Suppressor macrophage treated with lipopolysaccharide for 1 hour (primary cell): ENCODE measurements around the gene ZBTB17.
A peak's percentile ranks its signal among the peaks of the same experiment; 100 is the strongest.

Experiments used
- DNase-seq, 3 donors: peaks; one replicate each; pipeline ENCODE4 v3.0.0-alpha.2; 2020 to 2022

The ZBTB17 gene

DNA sequence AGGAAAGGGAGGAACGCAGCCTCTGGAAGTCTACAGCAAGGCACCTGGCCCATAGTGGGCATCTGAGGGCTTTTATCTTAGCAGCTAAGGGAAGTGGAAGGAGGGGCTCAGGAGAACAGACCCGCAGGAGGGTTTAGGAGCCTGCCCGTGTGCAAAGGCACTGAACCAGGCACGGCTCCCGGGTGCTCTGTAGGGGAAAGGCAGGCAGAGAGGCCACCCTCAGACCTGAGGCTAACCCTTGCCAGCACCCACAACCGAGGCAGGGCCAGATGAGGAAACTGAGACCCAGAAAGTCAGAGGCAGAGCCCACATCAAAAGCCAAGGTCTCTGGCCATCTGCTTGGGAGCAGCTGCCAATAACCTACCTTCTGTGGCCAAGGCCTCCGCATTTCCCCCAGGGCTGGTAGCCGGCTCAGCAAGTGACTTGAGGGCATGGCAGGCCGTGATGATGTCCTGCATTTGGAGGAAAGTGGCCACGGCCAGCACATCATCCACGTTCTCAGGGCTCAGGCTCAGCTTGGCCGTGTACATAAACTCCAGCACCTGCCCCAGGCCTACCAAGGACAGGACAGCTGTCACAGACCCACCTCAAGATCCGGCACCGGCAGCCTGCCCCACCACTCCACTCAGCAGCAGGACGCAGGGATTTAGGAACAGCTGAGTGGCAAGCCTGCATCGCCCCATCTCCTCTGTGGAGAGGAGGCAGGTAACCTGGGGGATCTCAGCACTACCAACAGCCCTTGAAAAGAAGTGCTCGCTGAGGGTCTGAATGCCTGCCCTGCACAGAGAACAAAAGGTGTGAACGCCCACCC is 29.1 kb downstream of the ZBTB17 start:
- no peak for DNase-seq

DNA sequence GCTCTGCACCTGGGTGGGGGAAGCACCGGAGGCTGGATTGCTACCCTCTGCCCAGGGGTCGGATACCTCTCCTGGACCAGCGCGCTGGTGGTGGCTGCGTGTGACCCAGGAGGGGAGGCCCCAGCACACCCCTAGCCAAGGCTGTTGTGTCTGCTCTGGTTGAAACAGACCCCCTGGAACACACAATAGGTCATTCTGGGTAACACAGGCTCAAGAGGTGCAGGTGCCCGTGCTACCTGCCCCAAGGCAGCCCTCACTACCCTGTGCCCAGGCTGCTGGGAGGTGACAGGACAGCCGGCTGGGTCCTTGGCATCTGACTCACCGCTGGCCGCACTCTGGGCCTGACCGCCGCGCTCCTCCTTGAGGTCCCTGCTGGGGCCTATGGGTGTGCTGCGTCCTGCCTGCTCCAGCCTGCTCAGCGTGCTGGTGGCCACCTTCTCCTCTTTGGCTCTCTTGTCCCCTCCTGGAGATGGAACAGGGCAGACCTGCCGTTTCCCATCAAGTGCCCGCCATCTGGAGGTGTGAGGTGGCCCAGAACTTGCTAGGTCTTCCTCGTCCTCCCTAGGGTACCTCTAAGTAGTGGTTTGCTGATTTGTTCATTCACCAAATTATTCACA is 30.0 kb downstream of the ZBTB17 start:
- no peak for DNase-seq

DNA sequence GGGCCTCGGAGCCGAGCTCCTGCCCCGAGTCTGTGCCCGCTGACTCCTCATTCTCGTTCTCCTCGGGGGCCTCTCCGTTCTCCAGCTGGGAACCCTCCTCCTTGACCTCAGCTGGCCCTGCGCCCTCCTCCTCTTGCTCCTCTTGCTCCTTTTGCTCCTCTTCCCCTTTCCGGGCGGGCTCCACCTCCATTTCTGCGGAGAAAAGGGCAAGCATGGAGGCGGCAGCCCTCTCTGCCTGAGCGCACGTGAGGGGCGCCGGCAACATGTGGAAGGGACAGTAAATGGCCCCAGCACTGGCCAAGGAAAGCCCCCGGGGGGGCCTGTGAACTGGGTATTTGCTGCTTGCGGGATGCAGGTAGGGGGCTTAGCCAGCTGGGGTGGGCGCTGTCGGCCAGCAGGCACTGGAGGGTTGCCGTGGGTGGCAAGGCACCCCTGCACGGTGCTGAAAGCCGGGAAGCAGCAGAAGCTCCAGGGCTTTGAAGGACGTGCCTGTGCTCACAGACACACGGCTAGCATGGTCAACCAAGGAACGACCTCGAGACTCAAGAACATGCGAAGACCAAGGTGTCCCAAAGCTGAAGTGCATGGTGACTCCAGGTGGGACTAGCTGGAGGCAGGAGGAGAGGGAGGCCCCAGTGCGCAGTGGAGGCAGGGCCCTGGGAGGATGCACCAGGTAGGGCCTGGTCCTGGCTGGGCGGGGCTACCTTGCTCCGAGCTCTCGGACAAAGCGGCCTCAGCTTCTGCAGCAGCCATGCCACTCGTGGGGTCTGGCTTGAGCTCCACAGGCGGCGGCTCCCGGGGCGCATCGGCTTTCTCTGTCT is 30.7 kb downstream of the ZBTB17 start:
- DNase-seq: no peak

DNA sequence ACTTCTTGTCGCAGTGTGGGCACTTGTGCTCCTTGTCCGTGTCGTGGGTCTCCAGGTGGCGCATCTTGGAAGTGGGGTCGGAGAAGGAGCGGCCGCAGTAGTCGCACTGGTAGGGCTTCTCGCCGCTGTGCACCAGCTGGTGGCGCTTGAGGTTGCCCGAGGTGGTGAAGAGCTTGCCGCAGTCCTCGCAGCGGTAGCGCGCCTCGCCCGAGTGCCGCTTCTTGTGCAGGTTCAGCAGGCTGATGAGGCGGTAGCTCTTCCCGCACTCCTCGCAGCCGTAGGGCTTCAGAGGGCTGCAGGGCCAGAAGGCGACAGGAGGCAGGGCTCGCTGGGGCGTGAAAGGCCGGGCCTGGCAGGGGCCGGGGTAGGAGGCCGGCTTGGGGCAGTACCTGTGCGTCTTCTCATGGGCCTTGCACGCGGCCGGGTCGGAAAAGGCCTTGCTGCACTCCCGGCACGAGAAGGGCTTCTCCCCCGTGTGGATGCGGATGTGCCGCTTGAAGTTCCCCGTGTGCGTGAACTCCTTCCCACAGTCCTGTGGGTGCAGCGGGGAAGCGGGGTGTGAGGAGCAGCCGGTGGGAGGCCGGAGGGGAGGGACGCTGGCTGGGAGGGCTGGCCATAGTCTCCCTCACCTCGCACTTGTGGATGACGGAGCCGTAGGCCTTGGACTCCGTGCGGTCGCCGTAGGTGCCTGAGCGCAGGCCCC is 31.4 kb downstream of the ZBTB17 start:
- DNase-seq: no peak

DNA sequence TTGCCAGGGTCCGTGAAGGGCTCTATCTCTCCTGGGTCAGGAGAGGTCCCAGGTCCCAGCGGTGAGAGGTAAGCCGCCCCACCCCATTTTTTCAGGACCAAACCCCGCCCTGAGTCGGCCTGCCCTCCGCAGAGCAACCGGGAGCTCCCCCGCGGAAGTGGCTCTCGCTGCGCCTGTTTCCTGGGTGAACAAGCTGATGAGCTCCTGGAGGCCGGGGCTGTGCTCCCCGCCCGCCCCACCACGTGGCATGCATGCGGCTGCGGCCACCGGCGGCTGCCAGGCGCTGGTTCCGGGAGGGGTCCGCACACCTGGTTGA is 32.0 kb downstream of the ZBTB17 start:
- no peak for DNase-seq

DNA sequence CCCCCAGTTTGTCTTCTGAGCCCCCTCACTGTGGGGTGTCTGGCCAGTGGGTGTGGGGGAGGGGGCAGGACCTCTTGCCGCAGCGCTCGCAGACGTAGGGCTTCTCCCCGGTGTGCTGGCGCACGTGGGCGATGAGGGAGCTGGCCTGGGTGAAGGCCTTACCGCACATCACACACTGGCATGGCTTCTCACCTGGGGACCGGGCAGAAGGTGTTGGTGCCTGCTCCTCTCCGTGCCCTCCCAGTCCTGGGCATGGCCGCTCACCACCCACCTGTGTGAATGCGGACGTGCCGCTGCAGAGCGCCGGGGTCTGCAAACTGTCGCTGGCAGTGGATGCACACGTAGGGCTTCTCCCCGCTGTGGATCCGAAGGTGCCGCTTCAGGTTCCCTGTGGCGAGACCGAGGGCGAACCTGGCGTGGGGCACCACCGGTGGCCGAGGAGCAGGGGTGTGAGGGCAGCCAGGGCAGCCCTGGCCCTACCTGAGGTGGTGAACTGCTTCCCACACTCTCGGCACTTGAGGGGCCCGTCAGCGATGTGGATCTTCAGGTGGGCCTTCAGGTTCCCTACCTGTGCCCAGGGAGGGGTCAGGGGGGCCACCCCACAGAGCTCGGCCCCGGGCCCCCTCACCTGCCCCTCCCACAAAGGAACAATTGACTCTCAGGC is 32.4 kb downstream of the ZBTB17 start:
- DNase-seq: no peak

DNA sequence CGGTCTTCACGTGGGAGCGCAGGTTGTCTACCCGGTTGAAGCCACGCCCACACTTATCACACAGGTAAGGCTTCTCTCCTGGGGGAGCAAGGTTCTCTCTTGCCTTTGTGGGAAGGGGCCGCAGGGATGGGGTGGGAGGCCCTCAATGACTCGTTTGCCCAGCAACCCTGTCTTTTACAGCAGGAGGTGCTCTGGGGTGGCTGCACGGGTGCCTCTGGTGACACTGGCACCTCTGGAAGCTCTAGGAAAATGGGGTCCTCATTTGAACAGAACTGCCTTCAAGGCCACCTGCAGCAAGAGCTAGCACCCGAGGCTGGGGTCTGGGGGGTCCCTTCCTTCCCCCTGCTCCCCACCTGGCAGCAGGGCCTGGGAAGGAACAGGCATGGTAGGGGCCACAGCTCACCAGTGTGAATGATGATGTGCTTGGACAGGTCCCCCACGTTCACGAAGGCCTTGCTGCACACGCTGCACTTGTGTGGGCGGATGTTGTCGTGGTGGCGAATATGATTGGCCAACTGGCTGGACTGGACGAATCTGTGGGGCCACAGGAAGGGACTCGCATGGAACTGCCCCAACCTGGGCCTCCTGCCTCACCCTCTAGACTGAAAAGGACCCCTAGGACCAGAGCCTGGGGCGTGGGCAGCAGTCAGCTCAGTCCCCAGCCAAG is 33.1 kb downstream of the ZBTB17 start:
- DNase-seq: no peak

DNA sequence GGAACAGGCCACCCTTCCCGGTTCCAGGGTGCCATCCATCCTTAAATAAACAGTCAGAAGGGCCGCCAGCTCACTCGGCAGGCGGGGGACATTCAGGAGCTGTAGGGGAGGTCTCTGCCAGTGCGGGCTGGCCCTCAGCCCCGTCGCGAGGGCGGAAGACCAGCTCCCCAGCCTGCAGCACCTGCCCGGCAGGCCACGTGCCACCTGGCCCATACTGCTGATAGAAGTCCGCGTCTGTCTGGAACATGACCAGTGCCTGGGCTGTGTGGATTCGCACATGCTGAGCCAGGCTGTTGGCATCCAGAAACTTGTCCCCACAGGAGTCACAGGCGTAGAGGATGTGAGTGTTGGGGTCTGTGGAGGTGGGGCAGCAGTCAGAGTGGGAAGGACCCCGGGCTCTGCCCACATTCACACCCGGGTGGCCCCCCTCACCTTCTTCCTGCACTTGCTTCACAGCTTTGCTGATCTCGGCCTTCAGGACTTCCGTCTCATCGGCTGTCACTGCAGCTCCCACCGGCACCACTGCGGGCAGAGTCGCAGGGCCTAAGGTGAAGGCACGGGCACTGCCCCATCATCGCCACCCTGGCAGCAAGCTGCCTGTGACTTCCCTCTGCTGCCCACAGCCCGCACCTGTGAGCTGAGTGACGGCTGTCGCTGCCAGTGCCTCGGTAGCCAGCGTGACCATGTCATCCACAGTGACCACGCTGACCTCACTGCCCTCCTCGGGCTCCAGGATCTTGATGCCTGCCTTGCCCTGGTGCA is 33.8 kb downstream of the ZBTB17 start:
- DNase-seq: no peak

DNA sequence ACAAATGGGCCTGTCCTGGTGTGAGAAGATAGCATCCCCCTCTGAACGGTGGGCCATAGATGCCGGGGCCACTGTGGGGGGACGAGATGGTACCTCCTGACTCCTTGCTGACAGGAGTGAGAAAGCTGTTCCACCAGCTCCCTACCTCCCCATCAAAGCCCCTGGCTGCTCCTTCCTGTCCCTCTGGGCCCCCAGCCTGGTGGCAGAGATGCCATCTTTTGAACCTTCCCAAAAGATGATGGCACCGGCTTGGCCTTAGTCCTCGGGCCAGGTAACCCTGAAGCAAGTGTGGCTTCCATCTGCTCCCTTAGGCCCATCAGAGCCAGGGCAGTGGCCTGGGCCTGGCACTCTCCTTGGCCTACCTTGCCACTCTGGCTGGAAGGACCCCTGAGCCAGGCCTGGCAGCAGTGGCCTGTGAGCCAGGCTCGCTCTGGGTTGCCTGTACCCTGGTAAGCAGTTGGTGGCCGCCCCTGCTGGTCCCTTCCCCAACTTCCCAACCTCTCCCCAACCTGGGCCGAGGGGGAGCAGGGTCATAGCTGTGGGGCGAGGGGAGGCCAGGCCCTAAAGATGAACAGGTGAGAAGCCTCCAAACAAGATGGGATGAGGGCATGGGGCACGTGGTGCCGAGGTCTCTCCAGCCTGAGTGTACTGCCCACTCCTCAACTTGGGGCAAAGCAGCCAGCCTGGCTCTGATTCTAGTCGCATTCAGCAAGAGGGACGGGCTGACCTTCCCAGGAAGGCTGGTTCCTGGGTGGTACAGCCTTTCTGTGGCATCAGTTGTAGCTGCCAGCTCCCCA is 34.7 kb downstream of the ZBTB17 start:
- DNase-seq: no peak

DNA sequence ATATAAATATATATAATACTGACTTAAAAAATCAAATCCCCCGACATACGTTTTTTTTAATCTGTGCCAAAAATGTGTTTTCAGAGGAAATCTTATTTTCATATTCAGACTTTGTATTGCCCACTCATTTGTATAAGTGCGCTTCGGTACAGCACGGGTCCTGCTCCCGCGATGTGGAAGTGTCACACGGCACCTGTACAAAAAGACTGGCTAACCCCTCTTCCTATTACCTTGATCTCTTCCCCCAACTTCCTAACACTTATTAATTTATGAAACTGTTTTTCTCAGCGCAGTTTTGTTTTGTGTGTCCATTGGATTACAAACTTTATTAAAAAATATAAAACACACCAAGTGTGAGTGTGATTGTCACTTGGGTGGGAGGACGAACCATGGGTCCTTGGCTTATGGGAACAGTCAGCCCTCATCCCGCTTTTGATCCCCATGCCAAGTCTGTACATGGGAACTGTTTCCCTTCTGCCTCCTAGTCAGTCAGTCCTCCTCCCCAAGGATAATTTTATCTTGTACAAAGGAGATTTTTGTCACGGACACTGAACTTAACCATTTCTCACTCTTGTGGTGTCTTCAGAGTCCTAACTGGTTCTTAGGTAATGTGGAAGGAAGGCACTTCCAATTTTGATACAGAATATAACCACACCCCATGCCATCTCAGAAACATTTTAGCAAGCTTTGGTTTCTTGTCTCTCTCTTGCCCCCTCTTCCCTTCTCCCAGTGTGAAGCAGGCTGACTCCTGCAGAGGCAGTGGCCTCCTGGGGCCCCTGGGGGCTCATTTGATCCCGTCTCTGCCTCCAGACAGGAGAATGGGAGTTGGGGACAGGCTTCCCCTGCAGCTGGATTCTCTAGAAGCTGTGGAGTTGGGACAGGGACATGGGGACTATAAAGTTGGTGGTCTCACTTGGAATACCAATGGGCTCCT is 35.5 kb downstream of the ZBTB17 start:
- DNase-seq: no peak

DNA sequence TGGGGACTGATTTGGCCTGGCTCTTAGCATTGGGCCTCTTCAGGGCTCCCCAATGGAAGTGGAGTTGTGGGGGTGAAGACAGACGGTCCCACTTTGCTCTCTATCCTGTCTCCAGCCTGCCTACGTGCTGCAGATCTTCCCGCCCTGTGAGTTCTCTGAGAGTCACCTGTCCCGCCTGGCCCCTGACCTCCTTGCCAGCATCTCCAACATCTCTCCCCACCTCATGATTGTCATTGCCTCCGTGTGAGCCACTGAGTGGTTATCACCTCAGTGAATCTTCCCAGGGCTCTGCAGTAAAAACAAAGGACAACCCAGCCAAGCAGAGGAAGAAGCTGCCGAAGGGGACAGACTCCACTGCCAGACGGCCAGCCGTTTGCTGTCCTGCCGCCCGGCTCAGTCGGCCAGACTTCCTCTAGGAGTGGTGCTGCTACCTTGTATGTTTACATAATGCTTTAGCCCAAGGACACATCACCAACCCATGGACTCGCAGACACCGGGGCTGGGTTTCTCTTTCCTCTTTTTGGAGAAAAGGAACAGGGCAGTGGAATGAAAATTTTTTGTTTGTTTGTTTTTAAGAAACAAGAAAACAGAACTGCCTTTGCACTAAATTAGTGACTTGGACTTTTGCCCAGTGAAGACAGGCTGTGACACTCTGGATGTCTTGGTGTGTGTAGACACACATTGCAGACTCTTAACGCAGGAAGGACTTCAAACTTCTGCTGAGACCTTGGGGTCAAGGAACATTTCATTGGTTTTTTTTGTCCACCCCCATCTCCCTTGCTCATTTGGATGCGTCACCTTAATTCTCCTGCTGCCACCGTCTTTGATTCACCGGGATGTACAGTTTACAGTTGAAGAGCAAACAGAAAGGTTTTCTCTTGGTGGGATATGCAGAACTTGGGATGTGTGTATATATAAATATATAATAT is 36.5 kb downstream of the ZBTB17 start:
- DNase-seq: peak in 1 of 3 donors; percentile 23

DNA sequence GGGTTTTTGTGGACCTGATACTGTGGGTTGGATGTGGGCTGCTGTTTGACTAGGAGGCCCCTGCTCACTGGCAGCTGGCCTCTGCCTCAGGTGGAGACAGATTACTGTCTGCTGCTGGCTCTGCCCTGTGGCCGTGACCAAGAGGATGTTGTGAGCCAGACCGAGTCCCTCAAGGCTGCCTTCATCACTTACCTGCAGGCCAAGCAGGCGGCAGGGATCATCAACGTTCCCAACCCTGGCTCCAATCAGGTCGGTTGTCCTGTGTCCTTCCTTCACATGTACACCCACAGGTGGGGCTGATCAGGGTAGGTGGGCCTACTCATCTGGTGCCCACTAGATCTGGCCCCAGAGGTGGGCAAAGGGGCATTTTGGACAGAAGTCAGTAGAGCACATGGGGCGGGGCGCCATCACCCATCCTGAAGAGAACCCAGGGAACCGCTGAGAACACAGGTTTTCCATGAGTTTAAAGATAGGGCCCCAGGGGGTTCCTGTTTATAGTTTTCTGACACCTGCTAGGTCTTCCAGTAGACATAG is 37.2 kb downstream of the ZBTB17 start:
- DNase-seq: no peak

DNA sequence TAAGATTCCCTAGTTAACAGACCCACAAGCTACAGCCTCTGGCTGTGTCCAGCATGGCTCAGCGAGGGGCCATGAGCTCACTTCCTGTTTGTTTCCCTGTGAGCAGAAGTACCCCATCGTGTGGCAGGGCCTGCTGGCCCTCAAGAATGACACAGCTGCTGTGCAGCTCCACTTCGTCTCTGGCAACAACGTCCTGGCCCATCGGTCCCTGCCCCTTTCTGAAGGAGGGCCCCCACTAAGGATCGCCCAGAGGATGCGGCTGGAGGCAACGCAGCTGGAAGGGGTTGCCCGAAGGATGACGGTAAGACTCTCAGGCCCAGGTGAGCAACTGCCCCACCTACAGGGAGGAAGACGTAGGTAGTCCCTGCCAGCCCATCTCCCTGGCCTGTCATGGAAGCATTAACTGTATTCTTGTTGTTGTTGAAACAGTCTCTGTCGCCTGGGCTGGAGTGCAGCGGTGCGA is 38.2 kb downstream of the ZBTB17 start:
- peak; percentile 65 to 74 (median 72) for DNase-seq

DNA sequence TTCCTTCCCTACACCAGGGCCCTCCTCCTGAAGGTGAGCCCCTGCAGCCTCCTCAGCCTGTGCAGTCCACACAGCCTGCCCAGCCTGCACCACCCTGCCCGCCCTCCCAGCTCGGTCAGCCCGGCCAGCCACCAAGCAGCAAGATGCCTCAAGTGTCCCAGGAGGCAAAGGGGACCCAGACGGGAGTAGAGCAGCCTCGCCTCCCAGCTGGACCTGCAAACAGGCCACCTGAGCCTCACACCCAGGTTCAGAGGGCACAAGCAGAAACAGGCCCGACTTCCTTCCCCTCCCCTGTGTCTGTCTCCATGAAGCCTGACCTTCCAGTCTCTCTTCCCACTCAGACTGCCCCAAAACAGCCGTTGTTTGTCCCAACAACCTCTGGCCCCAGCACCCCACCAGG is 38.8 kb downstream of the ZBTB17 start:
- no peak for DNase-seq

DNA sequence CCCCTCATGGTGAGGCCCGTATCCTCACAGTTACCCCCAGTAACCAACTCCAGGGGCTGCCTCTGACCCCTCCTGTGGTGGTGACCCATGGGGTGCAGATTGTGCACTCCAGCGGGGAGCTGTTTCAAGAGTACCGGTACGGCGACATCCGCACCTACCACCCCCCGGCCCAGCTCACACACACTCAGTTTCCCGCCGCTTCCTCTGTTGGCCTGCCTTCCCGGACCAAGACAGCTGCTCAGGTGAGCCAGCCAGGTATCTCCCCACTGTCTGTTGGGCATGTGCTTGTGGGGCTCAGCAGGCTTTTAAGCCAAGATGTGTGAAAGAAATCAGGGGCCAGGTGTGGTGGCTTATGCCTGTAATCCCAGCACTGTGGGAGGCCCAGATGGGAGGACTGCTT is 39.9 kb downstream of the ZBTB17 start:
- DNase-seq: no peak

DNA sequence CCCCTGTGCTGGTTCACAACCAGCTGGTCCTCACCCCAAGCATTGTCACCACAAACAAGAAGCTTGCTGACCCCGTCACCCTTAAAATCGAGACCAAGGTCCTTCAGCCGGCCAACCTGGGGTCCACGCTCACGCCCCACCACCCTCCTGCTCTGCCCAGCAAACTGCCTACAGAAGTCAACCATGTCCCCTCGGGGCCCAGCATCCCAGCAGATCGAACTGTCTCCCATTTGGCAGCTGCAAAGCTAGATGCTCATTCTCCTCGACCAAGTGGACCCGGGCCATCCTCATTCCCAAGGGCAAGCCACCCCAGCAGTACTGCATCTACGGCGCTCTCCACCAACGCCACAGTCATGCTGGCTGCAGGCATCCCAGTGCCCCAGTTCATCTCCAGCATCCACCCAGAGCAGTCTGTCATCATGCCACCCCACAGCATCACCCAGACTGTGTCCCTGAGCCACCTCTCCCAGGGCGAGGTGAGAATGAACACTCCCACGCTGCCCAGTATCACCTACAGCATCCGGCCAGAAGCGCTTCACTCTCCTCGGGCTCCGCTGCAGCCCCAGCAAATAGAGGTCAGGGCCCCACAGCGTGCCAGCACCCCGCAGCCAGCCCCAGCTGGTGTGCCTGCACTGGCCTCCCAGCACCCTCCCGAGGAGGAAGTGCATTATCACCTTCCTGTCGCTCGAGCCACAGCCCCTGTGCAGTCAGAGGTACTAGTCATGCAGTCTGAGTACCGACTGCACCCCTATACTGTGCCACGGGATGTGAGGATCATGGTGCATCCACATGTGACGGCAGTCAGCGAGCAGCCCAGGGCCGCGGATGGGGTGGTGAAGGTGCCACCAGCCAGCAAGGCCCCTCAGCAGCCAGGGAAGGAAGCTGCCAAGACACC is 40.6 kb downstream of the ZBTB17 start:
- DNase-seq: no peak
